ENCODE measurements around the gene SRD5A3.
A peak's percentile ranks its signal among the peaks of the same experiment; 100 is the strongest.

SRD5A3 gene

GRCh38 chr4:55345980-55346850, at the start of gene SRD5A3:
TSS of gene SRD5A3 (plus strand) at chr4:55346242. CDS start at chr4:55346337, 95 bp downstream.
- peak; percentile 85 for DNase-seq

DNA sequence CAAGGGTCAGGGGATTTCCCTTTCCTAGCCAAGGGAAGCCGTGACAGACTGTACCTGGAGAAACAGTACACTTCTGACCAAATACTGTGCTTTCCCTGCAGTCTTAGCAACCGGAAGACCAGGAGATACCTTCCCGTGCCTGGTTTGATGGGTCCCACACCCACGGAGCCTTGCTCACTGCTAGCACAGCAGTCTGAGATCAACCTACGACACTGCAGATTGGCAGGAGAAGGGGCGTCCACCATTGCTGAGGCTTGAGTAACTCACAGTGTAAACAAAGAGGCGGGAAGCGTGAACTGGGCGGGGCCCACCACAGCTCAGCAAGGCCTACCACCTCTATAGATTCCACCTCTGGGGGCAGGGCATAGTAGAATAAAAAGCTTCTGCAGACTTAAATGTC, 48.7 kb upstream of the SRD5A3 start:
- no peak for DNase-seq

DNA sequence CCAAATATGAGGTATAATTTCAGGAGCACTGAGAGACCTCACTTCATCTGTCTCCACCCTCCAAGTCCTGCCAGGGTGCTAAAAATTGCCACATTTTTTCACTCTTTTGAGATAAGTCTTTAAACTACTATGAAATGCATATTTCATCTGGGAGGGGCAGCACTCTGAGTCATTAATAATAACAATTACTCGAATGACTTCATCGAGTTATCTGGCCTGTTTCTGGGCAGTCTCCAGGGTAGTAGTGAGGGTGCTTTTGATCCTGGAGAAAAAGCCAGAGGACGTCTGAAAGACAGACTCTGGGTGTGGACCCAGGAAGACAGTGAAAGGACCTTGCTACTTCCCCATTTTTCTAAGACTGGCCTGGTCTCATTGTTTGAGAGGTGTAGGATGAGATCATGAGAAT, 42.3 kb upstream of the SRD5A3 start:
- no peak for DNase-seq

DNA sequence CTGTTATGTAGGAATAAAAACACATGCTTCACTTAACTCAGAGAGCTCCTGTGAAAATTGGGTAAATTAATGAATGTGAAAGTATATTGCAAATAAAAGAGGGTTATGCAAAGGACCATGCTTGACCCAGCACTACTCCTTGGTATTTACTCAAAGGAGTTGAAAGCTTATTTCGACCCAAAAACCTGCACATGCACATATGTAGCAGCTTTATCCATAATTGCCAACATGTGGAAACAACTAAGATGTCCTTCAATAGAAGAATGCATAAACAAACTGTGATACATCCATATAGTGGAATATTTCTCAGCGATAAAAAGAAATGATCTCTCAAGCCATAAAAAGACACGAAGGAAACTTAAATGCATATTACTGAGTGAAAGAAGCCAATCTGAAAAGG, 41.7 kb upstream of the SRD5A3 start:
- no peak for DNase-seq

- DNase-seq = no peak
These were observed 38.0 kb upstream of the SRD5A3 start for GRCh38 chr4:55308071-55308470.

- no peak for DNase-seq
These were observed 34.1 kb upstream of the SRD5A3 start for GRCh38 chr4:55311792-55312488.

DNA sequence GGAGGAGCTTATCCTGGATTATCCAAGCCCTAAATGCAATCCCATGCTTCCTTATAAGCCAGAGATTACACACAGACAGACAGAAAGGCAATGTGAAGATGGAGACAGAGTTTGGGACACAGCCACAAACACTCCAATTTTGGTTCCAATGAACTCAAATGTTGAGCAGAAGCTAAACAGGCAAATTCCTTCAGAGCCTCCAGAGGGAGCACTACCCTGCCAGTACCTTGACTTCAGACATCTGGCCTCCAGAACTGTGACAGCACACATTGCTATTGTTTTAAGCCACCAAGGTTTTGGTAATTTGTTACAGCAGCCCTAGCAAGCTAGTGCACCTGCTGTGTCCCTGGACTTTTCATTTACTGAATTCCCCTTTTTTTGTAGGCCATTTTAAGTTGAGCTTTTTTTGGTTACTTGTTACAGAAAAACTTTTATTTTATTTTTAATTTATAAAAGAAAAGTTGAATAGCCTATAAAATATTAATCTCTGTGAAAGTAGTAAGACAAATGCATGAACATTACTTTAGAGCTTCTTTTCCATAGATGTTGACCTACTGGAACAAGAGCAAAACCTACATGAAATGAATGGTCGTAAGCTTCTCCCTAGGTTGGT, 33.4 kb upstream of the SRD5A3 start:
- DNase-seq = no peak

DNA sequence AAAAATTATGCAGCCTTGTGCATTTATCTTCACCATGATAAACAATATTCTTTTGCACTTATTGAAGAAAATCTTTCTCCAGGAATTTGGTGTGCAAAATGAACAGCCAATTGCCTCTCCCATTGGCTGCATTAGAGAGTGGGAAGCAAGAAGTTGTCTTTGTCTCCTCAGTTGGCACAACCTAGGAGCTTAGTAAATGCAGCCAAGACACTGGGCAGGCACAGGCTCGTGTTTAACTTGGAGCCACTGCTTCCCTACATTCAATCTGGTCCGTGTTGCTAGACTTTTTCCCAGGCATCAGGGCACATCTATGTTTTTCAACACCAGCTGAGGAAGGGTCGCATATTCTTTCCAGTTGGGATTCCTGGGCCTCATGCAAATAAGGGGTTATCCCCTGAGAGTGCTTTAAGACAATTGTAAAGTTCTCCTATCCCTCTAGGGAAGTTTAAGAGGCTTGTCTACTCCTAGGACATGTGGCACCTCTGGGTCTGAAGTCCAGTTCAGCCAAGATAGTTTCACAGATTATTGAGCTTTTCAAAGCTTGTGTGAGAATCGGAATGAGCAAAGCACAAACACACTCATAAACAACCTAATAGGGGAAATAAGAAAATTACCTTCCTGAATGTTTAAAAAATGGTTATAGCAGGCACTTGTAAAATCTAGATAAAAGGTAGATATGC, 31.8 kb upstream of the SRD5A3 start:
- DNase-seq = no peak

GRCh38 chr4:55318175-55319129, 27.6 kb upstream of the SRD5A3 start:
- DNase-seq = no peak

DNA sequence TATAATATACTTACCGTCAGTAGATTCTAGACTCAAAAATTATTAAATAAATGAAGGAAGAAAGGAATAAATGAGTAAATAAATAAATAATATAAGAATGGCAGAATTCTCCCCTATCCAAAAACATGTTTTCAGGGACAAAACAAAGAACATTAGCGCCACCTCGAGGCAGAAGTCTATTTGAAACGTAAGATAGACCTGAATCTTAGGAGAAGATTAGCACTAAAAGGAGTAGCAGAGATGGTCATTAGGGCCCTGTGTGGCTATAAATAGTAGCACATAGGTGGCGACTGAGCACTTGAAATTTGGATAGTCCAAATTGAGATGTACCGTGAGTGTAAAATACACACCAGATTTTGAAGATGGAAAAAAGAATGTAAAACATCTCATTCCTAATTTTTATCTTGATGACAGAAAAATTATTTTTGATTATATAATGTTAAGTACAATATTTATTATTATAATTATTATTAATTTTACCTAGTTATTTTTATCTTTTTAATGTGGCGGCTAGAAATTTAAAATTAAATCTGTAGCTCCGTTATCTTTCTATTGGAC, 24.3 kb upstream of the SRD5A3 start:
- no peak for DNase-seq

DNA sequence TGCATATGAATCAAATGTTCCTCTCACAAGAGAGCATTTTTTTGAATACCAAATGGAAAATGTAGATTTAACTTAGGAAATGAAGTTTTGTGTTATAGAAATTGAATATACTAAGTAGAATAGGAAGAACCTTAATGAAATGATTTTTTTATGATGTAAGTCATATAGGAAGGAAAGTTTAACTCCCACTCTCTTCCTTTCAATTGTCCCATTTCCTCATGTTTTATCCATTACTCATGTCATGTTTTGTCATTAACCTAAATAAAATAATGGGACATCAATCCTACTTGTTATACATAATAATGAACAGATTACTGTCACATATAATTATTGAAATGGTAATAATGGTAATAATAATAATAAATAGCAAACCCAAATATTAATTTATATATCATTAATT, 22.7 kb upstream of the SRD5A3 start:
- DNase-seq = no peak

- DNase-seq = no peak
These were observed 19.4 kb upstream of the SRD5A3 start for GRCh38 chr4:55326629-55327028.

- no peak for DNase-seq
These were observed 17.0 kb upstream of the SRD5A3 start for GRCh38 chr4:55329012-55329411.

DNA sequence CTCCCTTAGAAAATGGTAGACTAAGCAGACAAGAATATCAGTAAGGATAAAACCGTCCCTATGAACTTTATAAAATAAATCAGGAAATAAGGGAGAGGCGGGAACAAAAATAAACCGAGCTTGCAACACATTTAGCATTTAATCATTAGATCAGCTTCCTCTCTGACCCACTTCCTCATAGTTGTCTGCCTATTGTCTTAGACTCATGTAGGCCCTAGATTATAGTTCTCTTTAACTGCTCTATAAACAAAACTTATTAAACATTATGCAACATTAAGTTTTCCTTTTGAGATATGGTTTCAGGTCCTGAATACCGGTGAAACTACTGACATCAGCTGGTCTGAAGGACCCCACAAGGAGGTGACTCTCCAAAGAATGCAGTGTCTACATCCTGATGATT, 15.8 kb upstream of the SRD5A3 start:
- no peak for DNase-seq

- no peak for DNase-seq
These were observed 9.7 kb upstream of the SRD5A3 start for GRCh38 chr4:55336138-55337034.

GRCh38 chr4:55337944-55338343, 8.1 kb upstream of the SRD5A3 start:
- no peak for DNase-seq

- DNase-seq = no peak
These were observed 7.6 kb upstream of the SRD5A3 start for GRCh38 chr4:55338486-55338885.

DNA sequence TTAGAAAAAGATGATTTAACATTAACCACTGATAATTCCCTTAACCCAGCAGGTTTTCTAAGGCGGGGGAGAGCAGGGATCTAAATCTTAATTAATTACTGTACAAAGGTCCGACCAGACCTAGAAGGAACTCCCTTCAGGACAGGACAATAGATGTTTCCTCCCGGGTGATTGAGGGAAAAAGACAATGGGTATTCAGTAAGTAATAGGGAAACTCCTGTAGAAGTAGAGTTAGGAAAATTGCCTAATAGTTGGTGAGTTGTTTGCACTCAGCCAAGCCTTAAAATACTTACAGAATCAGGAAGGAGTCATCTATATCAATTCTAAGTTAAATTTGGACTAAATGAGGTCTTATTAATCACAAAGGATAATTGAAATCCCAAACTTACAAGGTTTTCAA, 5.8 kb upstream of the SRD5A3 start:
- DNase-seq = no peak

DNA sequence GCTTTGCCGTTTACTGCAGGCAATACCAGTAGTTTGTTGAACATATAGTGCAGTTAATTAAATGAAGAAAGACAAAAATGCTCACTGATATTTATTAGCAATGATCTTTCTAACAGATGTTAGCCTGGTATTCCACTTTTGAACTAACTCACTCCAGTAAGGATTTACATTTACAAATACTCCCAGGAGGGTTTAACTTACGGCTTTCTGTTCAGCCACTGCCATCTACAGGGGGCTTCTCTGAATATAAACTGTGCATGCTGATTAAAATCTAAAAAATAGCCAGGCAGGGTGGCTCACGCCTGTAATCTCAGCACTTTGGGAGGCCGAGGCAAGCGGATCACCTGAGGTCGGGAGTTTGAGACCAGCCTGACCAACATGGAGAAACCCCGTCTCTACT, 2.2 kb upstream of the SRD5A3 start:
- no peak for DNase-seq

GRCh38 chr4:55345054-55345453, 988 bp upstream of the SRD5A3 start:
- DNase-seq = no peak

DNA sequence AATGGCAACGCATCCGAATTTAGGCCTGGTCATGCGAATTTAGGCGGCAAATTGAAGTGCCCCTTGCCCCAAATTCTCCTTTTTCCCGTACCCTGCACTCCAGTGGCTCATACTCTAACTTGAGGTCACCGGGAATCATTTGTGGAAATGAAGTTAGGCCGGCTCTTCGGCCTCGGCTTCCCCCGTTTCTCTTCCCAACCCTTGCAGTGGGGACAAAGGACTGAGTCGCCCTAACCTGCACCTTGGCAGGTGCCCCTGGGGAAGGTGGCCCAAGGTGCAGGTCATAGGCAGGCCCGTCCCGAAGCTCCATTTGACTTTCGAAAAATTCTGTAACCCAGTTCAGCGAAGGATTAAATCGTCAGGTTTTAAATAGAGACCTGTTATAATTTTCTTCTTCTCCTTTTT, 811 bp downstream of the SRD5A3 start:
- no peak for DNase-seq
